HUES6 (cell line): ENCODE data around the gene FGF14.

ENCODE experiments used
- H3K27ac ChIP-seq: 2 replicates; pipeline ENCODE4 v1.7.0; 2013; ENCODE audit warnings: low read depth, mild to moderate bottlenecking, low read length, inconsistent platforms
- H3K27me3 ChIP-seq: 2 replicates; pipeline ENCODE4 v1.6.1; 2013; ENCODE audit warnings: low read length; ENCODE audit not compliant: control insufficient read depth, insufficient read depth
- H3K36me3 ChIP-seq: 2 replicates; pipeline ENCODE4 v1.6.1; 2013; ENCODE audit warnings: low read length; ENCODE audit not compliant: control insufficient read depth, insufficient read depth
- H3K4me1 ChIP-seq: 2 replicates; pipeline ENCODE4 v1.6.1; 2013; ENCODE audit warnings: low read length; ENCODE audit not compliant: control insufficient read depth, insufficient read depth
- H3K4me3 ChIP-seq: 2 replicates; pipeline ENCODE4 v1.5.1; 2013; ENCODE audit warnings: low read depth, low read length
- H3K9ac ChIP-seq: one replicate; pipeline ENCODE4 v1.6.1; 2013; ENCODE audit warnings: mild to moderate bottlenecking, low read length
- H3K9me3 ChIP-seq: 2 replicates; pipeline ENCODE4 v1.6.1; 2013; ENCODE audit warnings: low read depth, low read length; ENCODE audit not compliant: control insufficient read depth, insufficient read depth

FGF14 gene

GRCh38 chr13:102227741-102228140 is 174.1 kb downstream of the FGF14 start:
- H3K27ac ChIP-seq = no peak overlapping the region
- no peak overlapping the region for H3K9ac ChIP-seq
- no peak overlapping the region for H3K4me3 ChIP-seq
- H3K4me1 ChIP-seq = no peaks in the 10 kb centered on the region
- H3K9me3 ChIP-seq = no peaks in the 10 kb centered on the region
- H3K36me3 ChIP-seq = no peaks in the 10 kb centered on the region
- H3K27me3 ChIP-seq = no peaks in the 10 kb centered on the region

- Histone ChIP-seq H3K36me3 (no peaks in the 10 kb centered on the region), H3K4me3 (no peak overlapping the region), H3K9me3 (no peaks in the 10 kb centered on the region), H3K27ac (no peak overlapping the region), H3K4me1 (no peaks in the 10 kb centered on the region), H3K9ac (no peak overlapping the region), H3K27me3 (no peaks in the 10 kb centered on the region)
These were observed 175.3 kb downstream of the FGF14 start for GRCh38 chr13:102226591-102226990.

- no peak overlapping the region for H3K27ac ChIP-seq
- H3K4me1 ChIP-seq = no peaks in the 10 kb centered on the region
- H3K9ac ChIP-seq = no peak overlapping the region
- no peaks in the 10 kb centered on the region for H3K27me3 ChIP-seq
- H3K9me3 ChIP-seq = no peaks in the 10 kb centered on the region
- H3K36me3 ChIP-seq = no peaks in the 10 kb centered on the region
- no peak overlapping the region for H3K4me3 ChIP-seq
These were observed 176.0 kb downstream of the FGF14 start for GRCh38 chr13:102225892-102226291.

GRCh38 chr13:102220681-102221228 is 181.1 kb downstream of the FGF14 start:
- Histone ChIP-seq H3K9me3 (no peaks in the 10 kb centered on the region), H3K4me3 (no peak overlapping the region), H3K4me1 (no peaks in the 10 kb centered on the region), H3K36me3 (no peaks in the 10 kb centered on the region), H3K27ac (no peak overlapping the region), H3K27me3 (no peaks in the 10 kb centered on the region), H3K9ac (no peak overlapping the region)

DNA sequence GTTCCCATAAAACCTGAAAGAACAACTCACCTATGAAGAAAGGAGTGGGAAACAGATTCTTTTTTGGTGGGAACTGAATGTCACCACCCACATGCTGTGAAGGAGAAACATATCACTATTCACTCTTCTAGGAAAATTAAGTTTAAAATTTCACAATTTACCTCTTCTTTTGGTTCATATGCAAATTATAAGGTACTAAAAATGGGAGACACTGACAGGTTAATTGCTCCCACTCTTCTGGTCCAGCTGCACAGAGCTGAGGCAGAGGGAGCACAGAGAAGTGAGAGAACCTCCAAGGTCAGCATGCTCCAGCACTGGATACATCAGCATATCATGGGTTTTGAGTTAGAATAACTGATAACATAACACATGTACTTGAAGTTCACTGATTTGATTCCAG is 186.9 kb downstream of the FGF14 start:
- no peaks in the 10 kb centered on the region for H3K36me3 ChIP-seq
- no peaks in the 10 kb centered on the region for H3K9me3 ChIP-seq
- no peaks in the 10 kb centered on the region for H3K27me3 ChIP-seq
- H3K9ac ChIP-seq = no peak overlapping the region
- no peak overlapping the region for H3K27ac ChIP-seq
- peaks cover 13% of the 10 kb centered on the region for H3K4me1 ChIP-seq
- no peak overlapping the region for H3K4me3 ChIP-seq

DNA sequence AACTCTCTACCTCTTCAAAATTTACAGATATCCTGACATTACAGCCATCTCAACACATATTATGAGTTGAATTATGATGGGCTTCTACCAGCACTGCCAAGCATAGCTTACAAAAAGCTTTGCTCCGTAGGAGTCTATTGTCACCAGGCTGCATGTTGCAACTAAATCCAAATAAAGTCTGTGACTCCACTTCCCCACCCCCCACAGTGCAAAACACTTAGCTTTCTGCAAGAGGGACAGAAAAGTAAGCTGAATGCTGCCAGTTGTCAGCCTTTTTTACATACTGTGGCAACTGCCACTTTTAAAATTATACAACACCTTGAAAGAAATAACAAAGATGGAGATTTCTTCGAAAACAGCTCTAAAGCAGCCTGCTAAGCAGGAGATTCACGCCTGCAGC is 189.1 kb downstream of the FGF14 start:
- Histone ChIP-seq H3K9me3 (no peaks in the 10 kb centered on the region), H3K27ac (no peak overlapping the region), H3K4me3 (no peak overlapping the region), H3K4me1 (peaks cover 13% of the 10 kb centered on the region), H3K9ac (no peak overlapping the region), H3K27me3 (no peaks in the 10 kb centered on the region), H3K36me3 (no peaks in the 10 kb centered on the region)

DNA sequence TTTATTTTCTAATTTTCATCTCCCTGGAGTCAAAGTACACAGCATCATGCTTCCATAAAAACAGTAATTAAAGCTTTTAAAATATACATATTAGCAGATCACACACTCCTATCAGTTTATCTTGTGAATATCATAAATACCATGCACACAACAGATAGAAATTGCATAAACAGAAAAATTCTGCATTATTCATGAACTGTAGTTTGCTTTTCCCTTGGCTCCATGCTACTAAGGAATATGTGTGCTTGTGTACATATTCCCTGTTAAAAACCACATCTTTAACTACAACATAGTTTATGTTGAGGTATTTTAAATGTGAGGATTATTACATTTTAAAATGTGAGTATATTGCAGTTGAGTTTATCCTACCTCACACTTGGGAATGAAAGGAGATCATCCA is 193.5 kb downstream of the FGF14 start:
- Histone ChIP-seq H3K4me3 (no peak overlapping the region), H3K36me3 (no peaks in the 10 kb centered on the region), H3K9me3 (no peaks in the 10 kb centered on the region), H3K4me1 (peaks cover 11% of the 10 kb centered on the region), H3K27me3 (no peaks in the 10 kb centered on the region), H3K9ac (no peak overlapping the region), H3K27ac (no peak overlapping the region)

- peaks cover 6% of the 10 kb centered on the region for H3K4me1 ChIP-seq
- H3K36me3 ChIP-seq = no peaks in the 10 kb centered on the region
- H3K9ac ChIP-seq = no peak overlapping the region
- H3K9me3 ChIP-seq = no peaks in the 10 kb centered on the region
- no peak overlapping the region for H3K27ac ChIP-seq
- no peak overlapping the region for H3K4me3 ChIP-seq
- no peaks in the 10 kb centered on the region for H3K27me3 ChIP-seq
These were observed 194.0 kb downstream of the FGF14 start for GRCh38 chr13:102207680-102208342.

- Histone ChIP-seq H3K9me3 (no peaks in the 10 kb centered on the region), H3K4me1 (no peaks in the 10 kb centered on the region), H3K9ac (no peak overlapping the region), H3K4me3 (no peak overlapping the region), H3K27ac (no peak overlapping the region), H3K36me3 (no peaks in the 10 kb centered on the region), H3K27me3 (no peaks in the 10 kb centered on the region)
These were observed 198.1 kb downstream of the FGF14 start for GRCh38 chr13:102203718-102204117.

- Histone ChIP-seq H3K9ac (no peak overlapping the region), H3K36me3 (no peaks in the 10 kb centered on the region), H3K27me3 (no peaks in the 10 kb centered on the region), H3K27ac (no peak overlapping the region), H3K4me3 (no peak overlapping the region), H3K4me1 (no peaks in the 10 kb centered on the region; the same call in 1 of the 2 replicates), H3K9me3 (no peaks in the 10 kb centered on the region)
These were observed 203.2 kb downstream of the FGF14 start for GRCh38 chr13:102198418-102199311.

DNA sequence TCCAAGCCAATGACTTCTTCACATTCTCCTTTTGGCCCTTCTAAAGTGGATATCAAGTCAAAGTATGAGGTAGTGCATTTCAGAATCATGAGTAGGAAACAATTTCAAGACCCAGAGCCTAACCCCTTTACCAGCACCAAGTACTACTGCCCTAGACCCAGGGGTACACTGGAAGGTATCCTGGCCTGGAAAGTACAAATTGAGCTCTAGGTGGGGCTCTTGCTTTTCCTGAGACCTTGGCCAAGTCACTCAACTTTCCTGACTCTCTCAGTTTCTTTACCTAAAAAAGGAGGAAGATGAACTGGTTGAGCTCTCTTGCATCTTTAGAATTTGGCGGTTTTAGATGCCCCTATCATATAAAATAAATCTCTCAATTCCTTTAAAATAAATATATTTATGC is 204.7 kb downstream of the FGF14 start:
- H3K27ac ChIP-seq = no peak overlapping the region
- H3K9ac ChIP-seq = no peak overlapping the region
- H3K4me3 ChIP-seq = no peak overlapping the region
- H3K4me1 ChIP-seq = no peaks in the 10 kb centered on the region; the same call in 1 of the 2 replicates
- no peaks in the 10 kb centered on the region for H3K27me3 ChIP-seq
- H3K9me3 ChIP-seq = no peaks in the 10 kb centered on the region
- no peaks in the 10 kb centered on the region for H3K36me3 ChIP-seq
